Measurements from ENCODE around the gene KRTAP19-8.

Gene KRTAP19-8

GRCh38 chr21:31042080-31042464 lies 3.8 kb upstream of the KRTAP19-8 start:
- Histone ChIP-seq H3F3A (ENCODE audit: insufficient read depth, low read length) (no peaks in the 10 kb centered on the region), H3K9me3 (ENCODE audit: low read length) (no peaks in the 10 kb centered on the region), H2AFZ (ENCODE audit: low read length) (no peak overlapping the region), H4K20me1 (ENCODE audit: insufficient read depth, low read length) (no peaks in the 10 kb centered on the region), H3K36me3 (ENCODE audit: insufficient read depth, low read length) (no peaks in the 10 kb centered on the region), H3K27ac (ENCODE audit: low read depth, low read length, poor library complexity, severe bottlenecking) (no peak overlapping the region), H3K4me3 (ENCODE audit: low read depth, low read length, poor library complexity, severe bottlenecking) (no peak overlapping the region), H3K27me3 (ENCODE audit: insufficient read depth, low read length) (0 out of 2 replicates have a peak, but pooled peaks cover 8% of the 10 kb centered on the region), H3K79me2 (ENCODE audit: insufficient read depth, low read length) (no peaks in the 10 kb centered on the region), H3K9me2 (ENCODE audit: low read depth, low read length) (no peaks in the 10 kb centered on the region), H3K4me1 (ENCODE audit: insufficient read depth, low read length, severe bottlenecking) (no peaks in the 10 kb centered on the region), H3K4me2 (ENCODE audit: low read length) (no peak overlapping the region), H3K9ac (ENCODE audit: low read length) (no peak overlapping the region)
- TF ChIP-seq CTCF (IDR thresholded peaks at IDR 0.05; ENCODE audit: low read length) (no peak), EZH2 (IDR thresholded peaks at IDR 0.05; ENCODE audit: borderline replicate concordance, low read length) (no peak)

GRCh38 chr21:31041295-31042079 lies 3.2 kb upstream of the KRTAP19-8 start:
- Histone ChIP-seq H2AFZ (ENCODE audit: low read length) (no peak overlapping the region), H3K9me3 (ENCODE audit: low read length) (no peaks in the 10 kb centered on the region), H3K9ac (ENCODE audit: low read length) (no peak overlapping the region), H3K27ac (ENCODE audit: low read depth, low read length, poor library complexity, severe bottlenecking) (no peak overlapping the region), H3K79me2 (ENCODE audit: insufficient read depth, low read length) (no peaks in the 10 kb centered on the region), H3K36me3 (ENCODE audit: insufficient read depth, low read length) (no peaks in the 10 kb centered on the region), H3K4me2 (ENCODE audit: low read length) (no peak overlapping the region), H3K4me3 (ENCODE audit: low read depth, low read length, poor library complexity, severe bottlenecking) (no peak overlapping the region), H3K27me3 (ENCODE audit: insufficient read depth, low read length) (0 out of 2 replicates have a peak, but pooled peaks cover 8% of the 10 kb centered on the region), H3F3A (ENCODE audit: insufficient read depth, low read length) (no peaks in the 10 kb centered on the region), H4K20me1 (ENCODE audit: insufficient read depth, low read length) (no peaks in the 10 kb centered on the region), H3K4me1 (ENCODE audit: insufficient read depth, low read length, severe bottlenecking) (no peaks in the 10 kb centered on the region), H3K9me2 (ENCODE audit: low read depth, low read length) (no peaks in the 10 kb centered on the region)
- TF ChIP-seq EZH2 (IDR thresholded peaks at IDR 0.05; ENCODE audit: borderline replicate concordance, low read length): no peak
- TF ChIP-seq CTCF (IDR thresholded peaks at IDR 0.05; ENCODE audit: low read length): no peak

- H3K9me3 ChIP-seq (ENCODE audit: low read length): no peaks in the 10 kb centered on the region
- H3K4me1 ChIP-seq (ENCODE audit: insufficient read depth, low read length, severe bottlenecking): no peaks in the 10 kb centered on the region
Measured at GRCh38 chr21:31034378-31034777, 3.9 kb downstream of the KRTAP19-8 start.

More at GRCh38 chr21:31034378-31034777, 3.9 kb downstream of the KRTAP19-8 start:
- H3K36me3 ChIP-seq (ENCODE audit: insufficient read depth, low read length): no peaks in the 10 kb centered on the region
- H4K20me1 ChIP-seq (ENCODE audit: insufficient read depth, low read length): no peaks in the 10 kb centered on the region
- no peaks in the 10 kb centered on the region for H3K79me2 ChIP-seq (ENCODE audit: insufficient read depth, low read length)
- H3K9me2 ChIP-seq (ENCODE audit: low read depth, low read length): no peaks in the 10 kb centered on the region
- no peaks in the 10 kb centered on the region for H3K27me3 ChIP-seq (ENCODE audit: insufficient read depth, low read length)
- H3K27ac ChIP-seq (ENCODE audit: low read depth, low read length, poor library complexity, severe bottlenecking): no peak overlapping the region
- H3K4me3 ChIP-seq (ENCODE audit: low read depth, low read length, poor library complexity, severe bottlenecking): no peak overlapping the region
- H3F3A ChIP-seq (ENCODE audit: insufficient read depth, low read length): no peaks in the 10 kb centered on the region
- no peak overlapping the region for H3K4me2 ChIP-seq (ENCODE audit: low read length)
- no peak overlapping the region for H3K9ac ChIP-seq (ENCODE audit: low read length)
- TF ChIP-seq EZH2 (IDR thresholded peaks at IDR 0.05; ENCODE audit: borderline replicate concordance, low read length): no peak
- no peak for TF ChIP-seq CTCF (IDR thresholded peaks at IDR 0.05; ENCODE audit: low read length)
- H2AFZ ChIP-seq (ENCODE audit: low read length): no peak overlapping the region
